ENCODE data around the gene VPS50. TPM values are rescaled to one million over a fixed set of nuclear protein-coding genes. Genes with fewer than 3 reads are reported as not detected.

The VPS50 gene
- total RNA-seq, 4 donors from 2014 or later = 17.2 to 52.2 (median 34.3) TPM

DNA sequence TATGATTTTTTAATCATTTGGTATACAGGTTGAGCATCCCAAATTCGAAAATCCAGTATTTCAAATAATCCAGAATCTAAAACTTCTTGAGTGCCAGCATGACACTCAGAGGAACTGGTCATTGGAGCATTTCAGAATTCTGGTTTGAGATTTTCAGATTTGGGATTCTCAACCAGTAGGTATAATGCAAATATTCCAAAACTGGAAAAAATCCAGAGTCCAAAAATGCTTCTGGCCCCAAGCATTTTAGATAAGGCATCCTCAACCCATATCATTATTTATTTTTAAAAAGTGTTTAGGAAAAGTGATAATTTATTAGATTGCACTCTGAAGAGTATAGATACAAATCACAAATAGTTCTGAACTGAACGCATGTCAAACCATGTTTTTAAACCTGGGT lies 120.7 kb downstream of the VPS50 start:
- Histone ChIP-seq H3K27ac (no peak overlapping the region), H3K27me3 (no peaks in the 10 kb centered on the region), H3K4me3 (no peak overlapping the region), H3K9me3 (no peaks in the 10 kb centered on the region), H3K4me1 (no peaks in the 10 kb centered on the region), H3K36me3 (peaks cover 0 to 18% of the 10 kb centered on the region in 2 donors)
- ATAC-seq (no peak), DNase-seq (no peak)
- intact Hi-C loops (cut with DNase I; ENCODE audit: low total_unique reads) = no loop called here
- in situ Hi-C loops (cut with MboI; ENCODE audit: low sequenced_read_pairs in 4 of 4) = no loop called here
- TF ChIP-seq, protein P1, sequence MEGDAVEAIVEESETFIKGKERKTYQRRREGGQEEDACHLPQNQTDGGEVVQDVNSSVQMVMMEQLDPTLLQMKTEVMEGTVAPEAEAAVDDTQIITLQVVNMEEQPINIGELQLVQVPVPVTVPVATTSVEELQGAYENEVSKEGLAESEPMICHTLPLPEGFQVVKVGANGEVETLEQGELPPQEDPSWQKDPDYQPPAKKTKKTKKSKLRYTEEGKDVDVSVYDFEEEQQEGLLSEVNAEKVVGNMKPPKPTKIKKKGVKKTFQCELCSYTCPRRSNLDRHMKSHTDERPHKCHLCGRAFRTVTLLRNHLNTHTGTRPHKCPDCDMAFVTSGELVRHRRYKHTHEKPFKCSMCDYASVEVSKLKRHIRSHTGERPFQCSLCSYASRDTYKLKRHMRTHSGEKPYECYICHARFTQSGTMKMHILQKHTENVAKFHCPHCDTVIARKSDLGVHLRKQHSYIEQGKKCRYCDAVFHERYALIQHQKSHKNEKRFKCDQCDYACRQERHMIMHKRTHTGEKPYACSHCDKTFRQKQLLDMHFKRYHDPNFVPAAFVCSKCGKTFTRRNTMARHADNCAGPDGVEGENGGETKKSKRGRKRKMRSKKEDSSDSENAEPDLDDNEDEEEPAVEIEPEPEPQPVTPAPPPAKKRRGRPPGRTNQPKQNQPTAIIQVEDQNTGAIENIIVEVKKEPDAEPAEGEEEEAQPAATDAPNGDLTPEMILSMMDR (IDR thresholded peaks at IDR 0.05 in 4 of 5, conservative IDR thresholded peaks at IDR 0.05 in 1 of 5) = no peak
- no peak for TF ChIP-seq POLR2A (IDR thresholded peaks at IDR 0.05)

DNA sequence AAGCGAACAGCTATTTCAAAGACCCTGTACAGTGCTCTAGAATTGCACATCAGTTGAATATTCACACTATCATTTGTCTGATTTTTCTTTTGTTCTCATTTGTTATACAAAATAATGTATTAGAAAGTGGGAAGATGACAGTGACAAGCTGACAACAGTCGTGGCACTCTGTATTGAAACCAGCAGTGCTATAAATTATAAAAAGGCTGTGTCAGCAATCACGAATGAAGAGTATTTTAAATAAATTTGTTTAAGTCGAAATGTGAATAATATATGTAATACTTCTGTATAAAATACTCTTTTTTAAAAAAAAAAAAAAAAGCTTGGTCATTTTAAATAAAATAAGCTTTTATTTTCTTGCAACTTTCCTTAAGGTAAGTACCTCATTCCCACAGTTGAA lies 122.6 kb downstream of the VPS50 start:
- no peak overlapping the region for H3K4me3 ChIP-seq
- H3K4me1 ChIP-seq = no peaks in the 10 kb centered on the region
- no peak for TF ChIP-seq POLR2A (IDR thresholded peaks at IDR 0.05)
- TF ChIP-seq, protein P1 (IDR thresholded peaks at IDR 0.05 in 4 of 5, conservative IDR thresholded peaks at IDR 0.05 in 1 of 5) = no peak
- H3K27ac ChIP-seq = no peak overlapping the region
- H3K9me3 ChIP-seq = no peaks in the 10 kb centered on the region
- DNase-seq (no peak), ATAC-seq (no peak)
- intact Hi-C loops (cut with DNase I; ENCODE audit: low total_unique reads) (no loop called here), in situ Hi-C loops (cut with MboI; ENCODE audit: low sequenced_read_pairs in 4 of 4) (no loop called here)
- H3K36me3 ChIP-seq = peaks cover 0 to 20% of the 10 kb centered on the region in 2 donors
- H3K27me3 ChIP-seq = no peaks in the 10 kb centered on the region

DNA sequence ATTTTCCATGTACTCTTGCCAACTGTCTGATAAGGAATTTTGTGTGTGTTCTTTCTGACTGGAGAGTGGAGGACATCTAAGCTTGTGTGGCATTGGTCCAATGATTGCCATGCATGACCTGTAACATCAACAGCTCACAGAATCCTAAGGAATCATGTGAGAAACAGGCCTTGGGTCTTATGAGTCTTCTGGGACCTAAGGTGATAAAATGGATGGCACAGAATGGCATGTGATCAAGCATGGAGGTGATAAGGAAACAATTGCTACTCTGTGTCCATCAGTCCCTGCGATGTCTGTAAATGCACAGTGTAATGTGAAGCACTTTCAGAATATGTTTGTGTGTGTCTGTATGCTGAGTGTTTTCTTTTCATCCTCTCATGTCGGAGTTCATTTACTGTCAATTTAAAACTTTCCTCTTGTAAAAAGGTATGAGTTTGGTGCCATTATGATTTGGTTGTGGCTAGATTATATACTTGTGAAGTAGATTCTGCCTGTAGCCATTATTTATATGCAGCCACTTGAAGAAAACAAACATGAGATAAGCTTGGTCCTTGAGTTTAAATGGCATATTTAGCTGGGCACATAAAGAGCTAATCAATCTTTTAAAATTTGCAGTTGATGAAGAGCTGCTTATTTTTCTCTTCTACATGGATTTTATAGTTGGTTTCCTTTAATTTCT lies 127.5 kb downstream of the VPS50 start:
- intact Hi-C loops (cut with DNase I; ENCODE audit: low total_unique reads) = no loop called here
- in situ Hi-C loops (cut with MboI; ENCODE audit: low sequenced_read_pairs in 4 of 4) = no loop called here
- no peaks in the 10 kb centered on the region for H3K4me1 ChIP-seq
- H3K36me3 ChIP-seq = peaks cover 0 to 18% of the 10 kb centered on the region in 2 donors
- no peaks in the 10 kb centered on the region for H3K27me3 ChIP-seq
- DNase-seq (no peak), ATAC-seq (no peak)
- H3K9me3 ChIP-seq = no peaks in the 10 kb centered on the region
- no peak overlapping the region for H3K4me3 ChIP-seq
- no peak overlapping the region for H3K27ac ChIP-seq
- no peak for TF ChIP-seq POLR2A (IDR thresholded peaks at IDR 0.05)
- TF ChIP-seq, protein P1 (IDR thresholded peaks at IDR 0.05 in 4 of 5, conservative IDR thresholded peaks at IDR 0.05 in 1 of 5) = no peak

DNA sequence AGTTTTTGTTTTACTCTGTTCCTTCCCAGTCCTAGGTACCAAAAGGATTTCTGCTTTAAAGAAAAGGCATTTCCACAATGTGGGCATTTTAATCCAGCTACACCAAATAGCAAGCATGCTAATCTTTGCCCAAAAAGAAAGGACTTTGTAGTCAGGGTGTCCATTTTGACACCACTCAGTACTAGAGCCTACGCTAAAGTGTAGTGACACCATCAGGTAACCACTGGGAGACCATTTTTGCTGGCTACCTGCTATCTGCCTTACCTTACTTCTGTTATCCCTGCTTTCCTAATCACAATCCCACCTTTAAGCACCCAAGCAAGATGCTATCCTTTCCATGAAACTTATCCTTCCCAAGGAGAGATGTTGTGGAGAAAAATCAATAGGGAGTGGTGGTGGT lies 129.7 kb downstream of the VPS50 start:
- Histone ChIP-seq H3K9me3 (no peaks in the 10 kb centered on the region), H3K36me3 (peaks cover 0 to 18% of the 10 kb centered on the region in 2 donors), H3K27me3 (no peaks in the 10 kb centered on the region), H3K27ac (no peak overlapping the region), H3K4me3 (no peak overlapping the region), H3K4me1 (no peaks in the 10 kb centered on the region)
- DNase-seq (no peak), ATAC-seq (no peak)
- in situ Hi-C loops (cut with MboI; ENCODE audit: low sequenced_read_pairs in 4 of 4) (no loop called here), intact Hi-C loops (cut with DNase I; ENCODE audit: low total_unique reads) (no loop called here)
- TF ChIP-seq POLR2A (IDR thresholded peaks at IDR 0.05) = no peak
- TF ChIP-seq, protein P1 (IDR thresholded peaks at IDR 0.05 in 4 of 5, conservative IDR thresholded peaks at IDR 0.05 in 1 of 5) = no peak

DNA sequence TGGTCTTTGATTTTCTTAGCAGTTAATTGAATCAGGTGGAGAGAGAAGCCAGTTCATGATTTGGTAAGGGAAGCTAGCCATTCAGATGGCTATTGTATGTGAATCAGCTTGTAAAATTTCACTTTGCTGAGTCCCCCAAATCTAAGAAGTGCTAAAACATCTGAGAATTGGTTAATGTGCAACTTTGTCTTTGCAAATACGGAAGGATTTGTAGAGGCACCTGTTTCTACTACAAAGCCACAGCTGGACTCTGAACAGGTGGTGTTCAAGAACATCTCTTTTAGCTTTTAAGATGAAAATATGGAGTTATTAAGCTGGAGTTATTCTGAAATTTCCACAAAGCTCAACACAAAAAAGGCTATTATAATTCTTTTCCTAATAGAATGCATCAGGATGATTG lies 132.6 kb downstream of the VPS50 start:
- no peak for ATAC-seq

More for the DNA sequence above, 132.6 kb downstream of the VPS50 start:
- no peak for DNase-seq
- TF ChIP-seq, protein P1 (IDR thresholded peaks at IDR 0.05 in 4 of 5, conservative IDR thresholded peaks at IDR 0.05 in 1 of 5) = no peak
- TF ChIP-seq POLR2A (IDR thresholded peaks at IDR 0.05) = no peak
- no peaks in the 10 kb centered on the region for H3K36me3 ChIP-seq
- H3K9me3 ChIP-seq = no peaks in the 10 kb centered on the region
- in situ Hi-C loops (cut with MboI; ENCODE audit: low sequenced_read_pairs in 4 of 4) = no loop called here
- H3K27me3 ChIP-seq = no peaks in the 10 kb centered on the region
- intact Hi-C loops (cut with DNase I; ENCODE audit: low total_unique reads) = no loop called here
- H3K27ac ChIP-seq = no peak overlapping the region
- H3K4me1 ChIP-seq = no peaks in the 10 kb centered on the region
- no peak overlapping the region for H3K4me3 ChIP-seq

Data from gastrocnemius medialis (tissue), 4 donors.